Spleen (tissue), 11 donors: Measurements from ENCODE around the gene ZC3H4. TPM values are rescaled to one million over a fixed set of nuclear protein-coding genes. Genes with fewer than 3 reads are reported as not detected.

Experiments
- DNase-seq: peaks from one replicate; pipeline ENCODE4 v3.0.0-alpha.2; 2020
- H3K27ac ChIP-seq, 8 donors: fragments of 200-600 bp; sonication (generic) in 7 of 8; 1 replicate in 4 of 8; 2 replicates in 4 of 8; pipeline versions ENCODE4 v1.5.0 to v1.8.0; 2016 to 2021; ENCODE audit warnings: inconsistent platforms in 4 of 8, mild to moderate bottlenecking in 4 of 8, moderate library complexity in 1 of 8
- H3K27me3 ChIP-seq, 7 donors: fragments of 200-600 bp; sonication (generic) in 6 of 7; replicated peaks in 1 of 7; 1 replicate in 4 of 7; 2 replicates in 3 of 7; pipeline versions ENCODE4 v1.5.0 to v1.8.0; 2016 to 2021; ENCODE audit warnings: inconsistent platforms in 3 of 7, mild to moderate bottlenecking in 1 of 7
- H3K36me3 ChIP-seq, 6 donors: fragments of 200-600 bp; sonication (generic) in 5 of 6; 1 replicate in 4 of 6; 2 replicates in 2 of 6; pipeline versions ENCODE4 v1.5.0 to v1.8.0; 2016 to 2021; ENCODE audit warnings: inconsistent platforms in 2 of 6
- H3K4me1 ChIP-seq, 6 donors: fragments of 200-600 bp; sonication (generic) in 5 of 6; 1 replicate in 3 of 6; 2 replicates in 3 of 6; pipeline versions ENCODE4 v1.5.0 to v1.8.0; 2016 to 2021; ENCODE audit warnings: inconsistent platforms in 3 of 6
- H3K4me3 ChIP-seq, 8 donors: fragments of 200-600 bp; sonication (generic) in 7 of 8; 1 replicate in 4 of 8; 2 replicates in 4 of 8; pipeline versions ENCODE4 v1.5.0 to v1.8.0; 2016 to 2021; ENCODE audit warnings: inconsistent platforms in 4 of 8, mild to moderate bottlenecking in 4 of 8, moderate library complexity in 2 of 8
- H3K9me3 ChIP-seq, 8 donors: fragments of 200-600 bp; sonication (generic) in 7 of 8; 1 replicate in 4 of 8; 2 replicates in 4 of 8; pipeline versions ENCODE4 v1.5.0 to v1.8.0; 2016 to 2021; ENCODE audit warnings: inconsistent platforms in 4 of 8
- CTCF ChIP-seq, 11 experiments: fragments of 200-600 bp in 7 of 11; fragments of 450-650 bp in 4 of 11; sonication (generic) in 4 of 11; IDR thresholded peaks in 8 of 11; conservative IDR thresholded peaks in 3 of 11; 1 replicate in 7 of 11; 2 replicates in 4 of 11; pipeline versions ENCODE4 v1.4.0 to v1.8.0; 2016 to 2021; ENCODE audit warnings: antibody characterized with exemption in 11 of 11, inconsistent platforms in 4 of 11, mild to moderate bottlenecking in 1 of 11
- POLR2A ChIP-seq, 3 donors: fragments of 450-650 bp; IDR thresholded peaks; one replicate each; pipeline ENCODE4 v1.5.1; 2017; ENCODE audit warnings: antibody characterized with exemption in 3 of 3, mild to moderate bottlenecking in 1 of 3
- POLR2AphosphoS5 ChIP-seq, 3 donors: sonication (generic); formaldehyde crosslinking; IDR thresholded peaks; one replicate each; pipeline ENCODE4 v1.5.1; 2017; ENCODE audit warnings: antibody characterized with exemption in 3 of 3
- WGBS, 5 donors: extraction: QIAGEN DNeasy Blood & Tissue Kit in 3 of 5; methylation state at CpG; one replicate each; pipeline versions ENCODE4 v1.1.5 to v1.1.7; 2013 to 2018; 5-methylcytosine and 5-hydroxymethylcytosine counted together
- intact Hi-C: fragments of 100-400 bp; cut with DNase I; formaldehyde crosslinking; loops from one replicate; pipeline ENCODE4 v1.15.0; 2023; ENCODE audit warnings: low total_unique reads
- polyA plus RNA-seq, 3 donors: library from polyadenylated mRNA; stranded (reverse); fragments of 200-250 nt; gene quantifications; one replicate each; pipeline ENCODE4 v1.2.1, GENCODE V29; 2013
- total RNA-seq, 7 donors: library from RNA; depleted of rRNA in 3 of 7; stranded (reverse); fragments of >200 nt in 3 of 7; fragmentation: NEBNext Ultra II Directional in 4 of 7; extraction: Animal tissue kit (Norgen Biotek cat#: 25700) in 4 of 7; gene quantifications; one replicate each; pipeline versions ENCODE4 v1.1.0 to v1.2.1, GENCODE V29; 2016 to 2021
- donor health status: healthy with polysubstance abuse.
- donor health status: DM: no; HTN: no; CAD: no; lungs with moderate emphysema.
- donor health status: DM: no; HTN: no; CAD: no.
- donor health status: Bipolar disorder and iron deficiency.
- donor health status: healthy.
- donor health status: DM: no; HTN: no; CAD: no.
- donor health status: DM: yes; HTN: yes; CAD: no.

Gene ZC3H4
- total and polyA plus RNA-seq, 10 donors: 6.0 to 68.7 (median 33.4) TPM

GRCh38 chr19:47075179-47075810, 38.3 kb downstream of the ZC3H4 start:
- WGBS, 5 donors: 48 to 73% (median 68%) methylated on average over 15 of the region's 15 CpGs
- Histone ChIP-seq H3K9me3 (no peaks in the 10 kb centered on the region), H3K4me3 (no peak overlapping the region), H3K27ac (peak overlapping the region in 3 of 8 donors; percentile 30 to 55 (median 38)), H3K27me3 (no peaks in the 10 kb centered on the region), H3K36me3 (peaks cover 3 to 100% (median 92%) of the 10 kb centered on the region in 6 donors), H3K4me1 (peaks cover 0 to 52% (median 23%) of the 10 kb centered on the region in 6 donors)
- DNase-seq: peak; percentile 89
- peak in 2 of 3 donors; percentile 4 to 60 for TF ChIP-seq POLR2AphosphoS5 (IDR thresholded peaks at IDR 0.05)
- TF ChIP-seq CTCF (IDR thresholded peaks at IDR 0.05 in 8 of 11, conservative IDR thresholded peaks at IDR 0.05 in 3 of 11): no peak
- intact Hi-C loops: no loop called here

- no peak for TF ChIP-seq POLR2A (IDR thresholded peaks at IDR 0.05)
- TF ChIP-seq POLR2AphosphoS5 (IDR thresholded peaks at IDR 0.05): no peak
- no peak for TF ChIP-seq CTCF (IDR thresholded peaks at IDR 0.05 in 8 of 11, conservative IDR thresholded peaks at IDR 0.05 in 3 of 11)
- H3K9me3 ChIP-seq: no peaks in the 10 kb centered on the region
- intact Hi-C loops: no loop called here
- WGBS, 5 donors: 4 to 57% (median 44%) methylated on average over 5 to 9 of the region's 9 CpGs
- peaks cover 0 to 55% (median 25%) of the 10 kb centered on the region in 6 donors for H3K4me1 ChIP-seq
- no peaks in the 10 kb centered on the region for H3K27me3 ChIP-seq
- H3K4me3 ChIP-seq: no peak overlapping the region
- peaks cover 3 to 100% (median 92%) of the 10 kb centered on the region in 6 donors for H3K36me3 ChIP-seq
- peak overlapping the region in 3 of 8 donors; percentile 30 to 55 (median 38) for H3K27ac ChIP-seq
- DNase-seq: no peak
These were observed 39.0 kb downstream of the ZC3H4 start for GRCh38 chr19:47074621-47075020.

- H3K36me3 ChIP-seq: peaks cover 3 to 100% (median 93%) of the 10 kb centered on the region in 6 donors
- H3K4me3 ChIP-seq: no peak overlapping the region
- 94 to 99% (median 96%) methylated on average over 10 of the region's 10 CpGs for WGBS, 5 donors
- no peak for DNase-seq
- intact Hi-C loops: no loop called here
- no peaks in the 10 kb centered on the region for H3K9me3 ChIP-seq
- H3K27ac ChIP-seq: no peak overlapping the region
- H3K4me1 ChIP-seq: peaks cover 5 to 60% (median 31%) of the 10 kb centered on the region in 6 donors
- TF ChIP-seq POLR2AphosphoS5 (IDR thresholded peaks at IDR 0.05) (no peak), POLR2A (IDR thresholded peaks at IDR 0.05) (no peak)
- H3K27me3 ChIP-seq: no peaks in the 10 kb centered on the region
These were observed 40.0 kb downstream of the ZC3H4 start for GRCh38 chr19:47073574-47073973.

- H3K27me3 ChIP-seq: no peaks in the 10 kb centered on the region
- no peak for DNase-seq
- H3K27ac ChIP-seq: no peak overlapping the region
- peaks cover 5 to 63% (median 34%) of the 10 kb centered on the region in 6 donors for H3K4me1 ChIP-seq
- peaks cover 3 to 100% (median 96%) of the 10 kb centered on the region in 6 donors for H3K36me3 ChIP-seq
- intact Hi-C loops: no loop called here
- no peaks in the 10 kb centered on the region for H3K9me3 ChIP-seq
- TF ChIP-seq POLR2AphosphoS5 (IDR thresholded peaks at IDR 0.05) (no peak), POLR2A (IDR thresholded peaks at IDR 0.05) (no peak), CTCF (IDR thresholded peaks at IDR 0.05 in 8 of 11, conservative IDR thresholded peaks at IDR 0.05 in 3 of 11) (no peak)
- WGBS, 5 donors: 92 to 99% (median 96%) methylated on average over 6 to 17 of the region's 17 CpGs
- no peak overlapping the region for H3K4me3 ChIP-seq
These were observed 41.3 kb downstream of the ZC3H4 start for GRCh38 chr19:47072323-47072722.
